HEK293T (cell line): ENCODE results near the gene TMEM150C.

Source experiments
- CTCF ChIA-PET: fragments of 350-600 bp; formaldehyde crosslinking; extraction: SDS; loops from one replicate; lab custom pipeline; 2021; ENCODE audit warnings: antibody characterized with exemption, inconsistent platforms; lab: Yijun Ruan, JAX
- POLR2A ChIA-PET: fragments of 350-600 bp; formaldehyde crosslinking; extraction: SDS; loops from one replicate; lab custom pipeline; 2020; ENCODE audit warnings: antibody characterized with exemption, inconsistent platforms; lab: Yijun Ruan, JAX
- DNase-seq: peaks from one replicate; pipeline ENCODE4 v3.0.0; 2012; ENCODE audit warnings: mixed read lengths; ENCODE audit errors: extremely low spot score
- ARNT ChIP-seq: fragments of 450-650 bp; IDR thresholded peaks from 2 replicates; pipeline ENCODE4 v1.6.1; 2017; ENCODE audit warnings: mild to moderate bottlenecking
- BHLHE40 ChIP-seq: fragments of 450-650 bp; IDR thresholded peaks from 2 replicates; pipeline ENCODE4 v1.6.1; 2016; ENCODE audit warnings: mild to moderate bottlenecking, moderate library complexity, borderline replicate concordance
- CTBP1 ChIP-seq: fragments of 450-650 bp; IDR thresholded peaks from 2 replicates; pipeline ENCODE4 v1.6.1; 2016; ENCODE audit warnings: borderline replicate concordance
- ELF4 ChIP-seq: fragments of 450-650 bp; IDR thresholded peaks from 2 replicates; pipeline ENCODE4 v1.6.1; 2017; ENCODE audit warnings: antibody characterized with exemption
- FOXA1 ChIP-seq: fragments of 450-650 bp; IDR thresholded peaks from 2 replicates; pipeline ENCODE4 v1.6.1; 2016; ENCODE audit warnings: mild to moderate bottlenecking
- FOXK2 ChIP-seq: fragments of 450-650 bp; IDR thresholded peaks from 2 replicates; pipeline ENCODE4 v1.6.1; 2016; ENCODE audit warnings: mild to moderate bottlenecking
- FOXM1 ChIP-seq: fragments of 450-650 bp; IDR thresholded peaks from 2 replicates; pipeline ENCODE4 v1.6.1; 2017; ENCODE audit warnings: mild to moderate bottlenecking, borderline replicate concordance
- HDGF ChIP-seq: fragments of 450-650 bp; IDR thresholded peaks from 2 replicates; pipeline ENCODE4 v1.6.1; 2017; ENCODE audit warnings: antibody characterized with exemption, borderline replicate concordance
- L3MBTL2 ChIP-seq: fragments of 450-650 bp; conservative IDR thresholded peaks from 2 replicates; pipeline ENCODE4 v1.6.1; 2016; ENCODE audit warnings: mild to moderate bottlenecking
- LEF1 ChIP-seq: fragments of 450-650 bp; IDR thresholded peaks from 2 replicates; pipeline ENCODE4 v1.6.1; 2017; ENCODE audit warnings: mild to moderate bottlenecking, borderline replicate concordance
- NFRKB ChIP-seq: fragments of 450-650 bp; IDR thresholded peaks from 2 replicates; pipeline ENCODE4 v1.6.1; 2016; ENCODE audit warnings: mild to moderate bottlenecking, moderate library complexity
- PKNOX1 ChIP-seq: fragments of 450-650 bp; IDR thresholded peaks from 2 replicates; pipeline ENCODE4 v1.6.1; 2016
- SP1 ChIP-seq: fragments of 450-650 bp; IDR thresholded peaks from 2 replicates; pipeline ENCODE4 v1.6.1; 2017
- SUZ12 ChIP-seq: fragments of 450-650 bp; IDR thresholded peaks from 2 replicates; pipeline ENCODE4 v1.6.1; 2016; ENCODE audit warnings: mild to moderate bottlenecking
- TARDBP ChIP-seq: fragments of 450-650 bp; IDR thresholded peaks from 2 replicates; pipeline ENCODE4 v1.6.1; 2016
- ZNF384 ChIP-seq: fragments of 450-650 bp; IDR thresholded peaks from 2 replicates; pipeline ENCODE4 v1.6.1; 2016

Gene TMEM150C

DNA sequence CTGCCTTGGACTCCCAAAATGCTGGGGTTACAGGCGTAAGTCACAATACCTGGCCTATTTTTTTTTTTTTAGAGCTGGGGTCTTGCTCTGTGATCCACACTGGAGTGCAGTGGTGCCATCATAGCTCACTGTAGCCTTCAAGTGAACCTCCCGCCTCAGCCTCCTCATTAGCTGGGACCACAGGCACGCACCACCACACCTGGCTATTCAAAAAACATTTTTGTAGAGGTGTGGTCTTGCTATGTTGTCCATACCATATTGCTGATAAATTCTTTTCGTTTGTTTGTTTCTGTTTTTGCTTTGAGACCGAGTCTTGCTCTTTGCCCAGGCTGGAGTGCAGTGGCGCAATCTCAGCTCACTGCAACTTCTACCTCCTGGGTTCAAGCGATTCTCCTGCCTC, 109.8 kb downstream of the TMEM150C start:
- TF ChIP-seq FOXK2, result no peak
- TF ChIP-seq TARDBP, result no peak
- TF ChIP-seq PKNOX1, result no peak
- TF ChIP-seq LEF1, result no peak
- TF ChIP-seq CTBP1, result no peak
- no peak for TF ChIP-seq HDGF
- no peak for TF ChIP-seq BHLHE40
- POLR2A ChIA-PET, result no interaction called here
- CTCF ChIA-PET, result no interaction called here
- no peak for DNase-seq

- DNase-seq, result no peak
- ChIA-PET POLR2A (no interaction called here), CTCF (interaction anchor here (1.1 kb wide), 1 partner anchor 288 kb away, joined by 3 read pairs; no protein-coding TSS in a partner anchor)
- TF ChIP-seq LEF1 (no peak), TARDBP (no peak), BHLHE40 (no peak), SP1 (no peak), CTBP1 (no peak), FOXK2 (no peak), FOXA1 (no peak), FOXM1 (no peak), SUZ12 (no peak), PKNOX1 (no peak), ELF4 (no peak), HDGF (no peak), L3MBTL2 (no peak), ZNF384 (no peak), ARNT (no peak), NFRKB (no peak)
Measured at GRCh38 chr4:82450966-82451755, 110.6 kb downstream of the TMEM150C start.

DNA sequence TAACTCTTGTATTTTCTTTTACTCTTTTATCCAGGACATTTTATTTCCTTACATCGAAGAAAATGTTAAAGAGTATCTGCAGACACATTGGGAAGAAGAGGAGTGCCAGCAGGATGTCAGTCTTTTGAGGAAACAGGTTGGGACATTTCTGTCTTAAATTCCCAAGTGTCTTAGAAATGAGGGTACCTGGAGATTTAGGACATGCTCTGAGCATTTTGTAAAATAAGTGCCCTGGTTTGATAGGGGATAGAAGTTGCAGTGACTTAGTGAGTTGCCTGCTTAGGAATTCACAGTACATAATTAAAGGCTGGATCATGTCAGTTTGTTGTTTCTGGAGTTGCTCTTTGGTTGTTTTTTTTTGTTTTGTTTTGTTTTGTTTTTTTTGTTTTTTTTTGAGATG, 113.9 kb downstream of the TMEM150C start:
- CTCF ChIA-PET, result no interaction called here
- TF ChIP-seq PKNOX1 (no peak), FOXM1 (no peak), CTBP1 (no peak), ARNT (no peak), L3MBTL2 (no peak), BHLHE40 (no peak)
- POLR2A ChIA-PET, result no interaction called here
- DNase-seq, result no peak

DNA sequence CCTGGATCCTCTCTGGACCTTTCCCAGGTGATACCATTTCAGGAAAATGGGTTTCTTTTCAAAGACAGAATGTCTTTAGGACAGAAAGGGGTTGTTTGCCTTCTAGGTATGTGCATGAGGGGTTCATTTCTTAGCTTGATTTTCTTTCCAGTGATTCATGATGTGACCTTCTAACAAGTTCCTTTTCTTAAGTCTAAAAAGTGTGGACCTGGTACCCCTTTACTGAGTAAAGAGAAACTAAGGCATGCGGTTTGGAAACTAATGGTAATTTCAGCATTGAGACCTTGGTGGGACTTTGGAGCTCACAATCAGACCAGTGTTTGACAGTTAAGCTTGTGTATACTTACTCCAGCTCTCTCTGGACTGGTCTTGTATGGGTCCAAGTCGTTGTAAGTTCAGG, 122.7 kb downstream of the TMEM150C start:
- CTCF ChIA-PET, result no interaction called here

GRCh38 chr4:82437285-82438005, 124.3 kb downstream of the TMEM150C start:
- POLR2A ChIA-PET, result interaction anchor here (0.8 to 1.1 kb wide), 2 partner anchors 8 to 9 kb away, joined by 3 to 11 read pairs; no protein-coding TSS in a partner anchor
- no peak for TF ChIP-seq FOXK2
- TF ChIP-seq FOXA1, result no peak
- no peak for TF ChIP-seq SP1
- TF ChIP-seq HDGF, result no peak
- TF ChIP-seq ELF4, result no peak
- TF ChIP-seq ZNF384, result no peak
- TF ChIP-seq CTBP1, result no peak
- no peak for TF ChIP-seq PKNOX1
- no peak for TF ChIP-seq FOXM1
- DNase-seq, result peak; percentile 14
- CTCF ChIA-PET, result interaction anchor here (1.1 to 1.5 kb wide), 2 partner anchors 8 to 301 kb away, joined by 3 to 4 read pairs; no protein-coding TSS in a partner anchor

More for the DNA sequence above, 122.7 kb downstream of the TMEM150C start:
- POLR2A ChIA-PET, result interaction anchor here (1.2 kb wide), 1 partner anchor 10 kb away, joined by 7 read pairs; no protein-coding TSS in a partner anchor
- DNase-seq, result no peak
- no peak for TF ChIP-seq CTBP1
